NCI-H446 (cell line): Measurements from ENCODE around the gene RERE.
"Not testable (repeated sequence)": the region's sequence is repeated elsewhere in the genome, so short reads cannot be mapped to it uniquely, and the experiment has no call there.

ENCODE experiments used
- DNase-seq, 2 experiments: peaks; one replicate each; lab custom pipeline; 2025; lab: John Stamatoyannopoulos, UW

The RERE gene

DNA sequence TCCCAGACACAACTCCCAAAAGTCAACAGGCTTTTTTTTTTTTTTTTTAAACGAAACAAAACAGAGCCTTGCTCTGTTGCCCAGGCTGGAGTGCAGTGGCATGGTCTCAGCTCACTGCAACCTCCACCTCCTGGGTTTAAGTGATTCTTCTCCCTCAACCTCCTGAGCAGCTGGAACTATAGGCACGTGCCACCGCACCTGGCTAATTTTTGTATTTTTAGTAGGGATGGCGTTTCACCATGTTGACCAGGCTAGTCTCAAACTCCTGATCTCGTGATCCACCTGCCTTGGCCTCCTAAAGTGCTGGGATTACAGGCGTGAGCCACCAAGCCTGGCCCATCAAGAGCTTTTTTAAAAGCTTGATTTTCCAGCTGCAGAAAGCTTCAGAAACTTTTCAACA lies 437.1 kb downstream of the RERE start:
- DNase-seq, result not testable (repeated sequence)

DNA sequence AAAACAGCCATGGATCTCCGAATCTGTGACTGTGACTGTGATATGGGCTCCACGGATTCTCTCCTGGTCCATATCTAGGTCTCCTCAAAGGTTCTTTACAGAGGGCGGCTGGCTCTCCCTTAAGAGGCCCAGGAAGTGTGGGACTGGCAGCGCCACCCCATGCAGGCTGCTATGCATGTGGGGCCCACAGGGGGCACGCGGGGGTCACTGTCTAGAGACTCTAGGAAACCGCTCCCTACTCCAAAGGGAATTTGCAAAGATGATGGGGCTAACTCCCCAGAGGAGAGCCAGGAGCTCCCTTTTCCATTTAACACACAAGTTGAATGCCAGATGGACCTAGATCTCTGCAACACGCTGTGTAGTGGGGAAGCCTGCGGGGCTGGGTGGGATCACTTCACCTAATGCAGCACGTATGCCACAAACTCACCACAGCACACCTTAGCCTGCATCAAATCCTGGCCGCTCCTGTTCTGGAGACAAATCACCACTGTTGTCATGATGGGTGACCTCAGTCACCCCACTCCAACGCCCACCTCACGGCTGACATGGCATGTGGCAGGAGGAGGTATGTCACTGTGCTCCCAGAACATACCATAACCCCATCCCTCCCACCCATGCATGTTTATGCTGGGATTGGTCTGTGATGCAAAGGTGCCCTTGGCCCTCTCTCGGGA lies 437.8 kb downstream of the RERE start:
- DNase-seq, result no peak

DNA sequence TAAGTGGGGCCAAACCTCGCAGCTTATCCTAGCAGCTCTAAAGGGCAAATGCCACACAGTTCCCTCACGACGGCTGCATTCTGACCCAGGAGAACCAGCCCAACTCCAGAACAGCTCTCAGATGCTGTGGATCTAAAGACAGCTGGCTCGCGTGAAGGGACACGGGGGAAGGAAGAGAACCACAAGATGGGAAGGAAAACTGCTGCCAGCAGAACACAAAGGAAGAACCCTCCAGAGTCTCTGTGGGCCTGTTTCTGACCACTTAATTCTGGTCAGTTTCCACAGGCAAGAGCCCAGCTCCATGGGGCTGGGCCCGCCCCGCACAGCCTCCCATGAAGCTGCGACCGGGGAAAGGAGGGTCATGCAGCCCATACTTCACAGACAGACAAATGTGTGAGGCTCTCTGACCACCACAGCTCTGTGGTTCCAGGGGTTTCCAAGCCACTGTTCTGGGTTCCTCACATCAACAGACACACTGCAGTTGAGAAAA lies 438.4 kb downstream of the RERE start:
- no peak for DNase-seq

DNA sequence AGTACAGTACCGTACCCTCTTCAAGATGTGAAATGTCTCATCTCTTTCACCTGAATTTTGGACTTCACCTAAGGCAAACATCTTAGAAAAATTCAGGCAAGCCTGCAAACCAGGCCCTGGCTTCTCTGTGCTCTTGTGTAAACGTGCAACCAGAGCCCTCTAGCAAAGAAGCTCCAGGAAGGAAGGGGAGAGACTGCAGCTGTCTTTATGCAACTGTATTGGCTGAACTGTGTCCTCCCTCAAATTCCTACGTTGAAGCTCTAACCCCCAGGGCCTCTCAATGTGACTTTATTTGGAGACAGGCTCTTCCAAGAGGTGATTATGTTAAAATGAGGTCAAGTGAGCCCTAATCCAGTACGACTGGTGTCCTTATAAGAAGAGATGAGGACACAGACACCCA lies 439.3 kb downstream of the RERE start:
- DNase-seq, result no peak

- no peak for DNase-seq
Measured at GRCh38 chr1:8377271-8377981, 440.0 kb downstream of the RERE start.

- no peak for DNase-seq
Measured at GRCh38 chr1:8376358-8376840, 441.0 kb downstream of the RERE start.

DNA sequence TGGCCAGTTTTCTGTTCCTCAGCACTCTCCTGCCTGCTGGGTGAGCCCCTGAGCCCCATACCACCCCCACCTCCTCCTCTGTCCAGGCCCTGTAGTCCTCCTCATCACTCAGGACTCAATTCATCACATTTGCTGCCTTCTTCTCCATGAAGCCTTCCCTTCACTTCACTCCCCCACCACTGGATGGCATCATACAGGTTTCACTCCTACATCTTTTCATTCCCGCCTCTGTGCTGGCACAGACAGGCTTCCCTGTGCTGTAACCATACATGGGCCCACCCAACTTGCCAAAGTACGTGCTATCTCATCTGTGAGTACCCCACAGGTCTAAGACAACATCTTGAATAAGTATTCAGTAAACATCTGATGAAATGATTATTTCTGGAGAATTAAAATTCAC lies 442.6 kb downstream of the RERE start:
- peak in 1 of 2 experiments; percentile 36 for DNase-seq

GRCh38 chr1:8374356-8374755 lies 443.1 kb downstream of the RERE start:
- DNase-seq, result no peak

DNA sequence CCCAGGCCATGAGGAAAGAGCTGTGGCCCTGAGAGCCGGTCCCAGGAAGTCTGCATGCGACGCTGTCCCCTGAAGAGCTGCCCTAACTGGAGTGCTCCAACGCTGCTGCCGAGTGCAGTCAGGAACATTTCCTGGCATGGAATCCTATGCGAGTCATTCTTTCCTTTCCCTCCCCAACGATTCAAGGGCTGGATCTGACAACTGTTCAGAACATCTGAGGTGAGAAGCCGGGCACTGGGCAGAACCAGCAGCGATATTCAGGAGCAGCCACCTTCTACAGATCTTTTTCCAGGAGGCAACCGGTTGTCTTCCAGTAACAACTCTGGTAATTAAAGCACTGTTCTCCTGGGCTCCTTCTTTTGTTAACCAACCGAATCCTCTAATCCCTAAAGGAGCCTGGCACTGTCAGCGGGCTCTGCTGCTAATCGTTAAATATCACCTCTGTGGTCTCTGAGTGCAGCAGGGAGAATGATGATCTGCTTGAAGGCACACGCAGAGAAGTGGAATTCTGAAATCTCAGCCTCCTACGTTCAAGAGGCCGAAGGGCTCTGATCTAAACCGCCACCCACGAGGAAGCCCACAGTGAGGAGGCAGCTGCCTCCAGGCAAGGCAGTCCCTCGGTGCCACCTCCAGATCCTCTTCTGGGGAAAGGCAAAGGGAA lies 443.7 kb downstream of the RERE start:
- DNase-seq, result peak in 1 of 2 experiments; percentile 45

GRCh38 chr1:8373125-8373524 lies 444.3 kb downstream of the RERE start:
- no peak for DNase-seq

GRCh38 chr1:8371372-8371991 lies 446.0 kb downstream of the RERE start:
- no peak for DNase-seq

- peak; percentile 25 to 59 for DNase-seq
Measured at GRCh38 chr1:8370905-8371315, 446.5 kb downstream of the RERE start.

GRCh38 chr1:8370046-8370881 lies 447.2 kb downstream of the RERE start:
- DNase-seq, result peak; percentile 38 to 47

DNA sequence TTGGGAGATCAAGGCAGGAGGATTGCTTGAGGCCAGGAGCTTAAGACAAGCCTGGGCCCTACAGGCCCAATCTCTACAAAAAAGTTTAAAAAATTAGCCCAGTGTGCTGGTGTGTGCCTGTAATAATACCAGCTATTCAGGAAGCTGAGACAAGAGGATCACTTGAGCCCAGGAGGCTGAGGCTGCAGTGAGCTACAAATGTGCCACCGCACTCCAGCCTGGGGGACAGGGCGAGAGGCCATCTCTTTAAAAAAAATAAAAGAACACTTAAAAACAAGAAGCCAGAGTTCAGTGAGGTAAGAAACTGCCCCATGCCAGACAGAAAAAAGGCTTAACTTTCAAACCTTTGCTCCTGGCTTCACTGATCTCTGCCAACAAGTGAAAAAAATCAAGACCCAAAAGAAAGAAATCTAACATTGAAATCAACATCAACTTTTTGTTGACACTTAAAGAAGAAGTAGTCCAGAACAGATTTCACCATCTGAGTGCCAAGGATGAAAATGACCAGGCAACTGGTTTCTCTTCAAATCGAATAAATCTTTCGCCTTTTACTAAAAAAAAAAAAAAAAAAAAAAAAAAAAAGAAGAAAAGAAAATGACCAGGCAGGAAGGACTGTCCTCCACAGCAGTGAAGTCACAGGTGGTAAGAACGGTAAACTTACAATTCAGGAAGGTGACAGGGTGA lies 448.3 kb downstream of the RERE start:
- DNase-seq, result no peak

- no peak for DNase-seq
Measured at GRCh38 chr1:8367571-8368194, 449.8 kb downstream of the RERE start.

DNA sequence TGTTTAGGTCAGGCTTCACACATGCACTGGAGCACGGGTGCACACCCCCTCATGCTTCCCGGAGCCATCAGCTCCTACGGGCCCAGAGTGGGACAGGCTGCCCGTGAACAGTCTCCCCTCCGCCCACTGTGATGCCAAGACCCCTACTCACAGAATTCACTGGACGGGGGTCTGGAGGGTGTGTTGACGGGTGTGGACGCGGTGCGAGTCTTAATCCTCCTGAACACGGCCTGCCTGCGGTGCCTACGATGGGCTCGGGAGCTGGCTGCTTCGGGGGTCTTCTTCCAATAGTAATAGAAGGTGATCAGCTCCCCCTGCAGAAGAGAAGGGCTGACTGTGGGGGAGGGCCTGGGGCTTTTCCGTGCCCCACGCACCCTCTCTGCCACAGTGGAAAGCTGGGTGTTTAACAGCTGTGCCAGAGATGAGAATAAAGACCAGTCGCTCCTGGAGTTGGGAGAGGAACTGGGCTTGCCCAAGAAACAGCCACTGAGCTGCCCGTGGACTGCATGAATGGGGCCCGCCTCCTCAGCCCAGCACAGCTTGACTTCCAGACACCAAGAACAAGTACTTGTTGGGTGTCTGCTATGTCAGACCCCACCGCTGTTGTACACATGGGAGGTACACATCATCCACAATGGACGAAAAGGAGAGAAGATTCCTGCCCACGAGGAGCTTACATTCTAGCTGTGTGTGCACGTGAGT lies 451.6 kb downstream of the RERE start:
- DNase-seq, result no peak

- DNase-seq, result peak in 1 of 2 experiments; percentile 18
Measured at GRCh38 chr1:8364528-8365442, 452.7 kb downstream of the RERE start.

DNA sequence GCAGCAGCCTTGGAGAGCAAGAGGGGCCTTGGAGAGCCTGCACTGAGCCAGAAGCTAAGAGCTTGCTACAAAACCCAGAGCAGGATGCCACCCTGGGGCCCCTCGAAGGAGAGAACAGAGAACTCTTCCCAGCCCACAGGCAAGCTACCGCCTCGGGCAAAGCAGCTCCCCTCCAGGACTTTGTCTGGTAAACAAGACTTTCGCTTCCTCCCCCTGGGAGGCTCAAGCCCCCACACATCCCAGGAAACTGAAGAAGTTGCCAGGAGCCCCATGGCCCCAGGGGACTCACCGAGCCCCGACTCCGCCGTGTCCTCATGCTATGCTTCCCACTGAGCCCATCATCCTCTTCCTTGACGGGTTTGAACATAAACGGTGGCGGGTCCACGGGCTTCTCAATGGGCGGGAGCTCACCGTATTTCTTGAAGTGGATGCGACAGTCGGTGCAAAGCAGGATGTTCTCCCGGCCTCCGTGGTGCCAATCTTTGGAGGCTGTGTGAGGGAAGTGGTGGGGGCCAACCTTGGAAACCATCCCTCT lies 453.6 kb downstream of the RERE start:
- DNase-seq, result no peak
